H1 (cell line): ENCODE measurements around the gene POC1B.

Source experiments
- EP300 ChIP-seq, 2 experiments: IDR thresholded peaks; 1 replicate in 1 of 2; 2 replicates in 1 of 2; pipeline ENCODE4 v1.6.1; 2011 to 2012; ENCODE audit warnings: low read depth in 2 of 2, low read length in 2 of 2, mild to moderate bottlenecking in 2 of 2, borderline replicate concordance in 1 of 2, inconsistent platforms in 1 of 2, moderate library complexity in 1 of 2
- POLR2AphosphoS5 ChIP-seq: IDR thresholded peaks from 2 replicates; pipeline ENCODE4 v1.6.1; 2011; ENCODE audit warnings: low read depth, low read length

- TF ChIP-seq POLR2AphosphoS5 = no peak
- TF ChIP-seq EP300 (IDR thresholded peaks at IDR 0.05; ENCODE audit: borderline replicate concordance in 1 of 2, low read depth in 2 of 2, low read length in 2 of 2) = no peak
Measured at GRCh38 chr12:89384807-89385206, 141.0 kb downstream of the POC1B start.
